Duodenal mucosa (tissue), 2 donors: ENCODE measurements around the gene C1QTNF1.

Experiments used
- H3K27ac ChIP-seq: one replicate; pipeline ENCODE4 v1.7.0; 2013; ENCODE audit warnings: low read depth, low read length
- H3K27me3 ChIP-seq, 2 donors: one replicate each; pipeline ENCODE4 v1.7.0; 2013; ENCODE audit warnings: low read length in 2 of 2, control low read depth in 1 of 2; ENCODE audit not compliant: insufficient read depth in 2 of 2, control insufficient read depth in 1 of 2
- H3K36me3 ChIP-seq, 2 donors: one replicate each; pipeline ENCODE4 v1.7.0; 2013; ENCODE audit warnings: low read length in 2 of 2, control low read depth in 1 of 2; ENCODE audit not compliant: insufficient read depth in 2 of 2, control insufficient read depth in 1 of 2
- H3K4me1 ChIP-seq, 2 donors: one replicate each; pipeline ENCODE4 v1.7.0; 2013; ENCODE audit warnings: low read length in 2 of 2, control low read depth in 1 of 2; ENCODE audit not compliant: insufficient read depth in 2 of 2, control insufficient read depth in 1 of 2
- H3K4me3 ChIP-seq, 2 donors: one replicate each; pipeline ENCODE4 v1.7.0; 2013; ENCODE audit warnings: low read length in 2 of 2, low read depth in 1 of 2
- H3K9ac ChIP-seq, 2 donors: one replicate each; pipeline ENCODE4 v1.7.0; 2013; ENCODE audit warnings: low read length in 2 of 2, low read depth in 1 of 2
- H3K9me3 ChIP-seq, 2 donors: one replicate each; pipeline ENCODE4 v1.7.0; 2013; ENCODE audit warnings: low read length in 2 of 2, control low read depth in 1 of 2; ENCODE audit not compliant: control insufficient read depth in 1 of 2

The C1QTNF1 gene

GRCh38 chr17:79053251-79053925, 29.4 kb downstream of the C1QTNF1 start:
- no peaks in the 10 kb centered on the region for H3K36me3 ChIP-seq

GRCh38 chr17:79054200-79054960, 30.4 kb downstream of the C1QTNF1 start:
- Histone ChIP-seq H3K9me3 (no peaks in the 10 kb centered on the region), H3K4me3 (no peak overlapping the region), H3K4me1 (no peaks in the 10 kb centered on the region), H3K36me3 (no peaks in the 10 kb centered on the region), H3K27me3 (peaks cover 0 to 2% of the 10 kb centered on the region in 2 donors), H3K9ac (no peak overlapping the region), H3K27ac (no peak overlapping the region)

More at GRCh38 chr17:79053251-79053925, 29.4 kb downstream of the C1QTNF1 start:
- Histone ChIP-seq H3K27ac (no peak overlapping the region), H3K9ac (no peak overlapping the region), H3K27me3 (peaks cover 0 to 2% of the 10 kb centered on the region in 2 donors), H3K9me3 (no peaks in the 10 kb centered on the region), H3K4me1 (no peaks in the 10 kb centered on the region), H3K4me3 (no peak overlapping the region)

GRCh38 chr17:79055197-79055596, 31.2 kb downstream of the C1QTNF1 start:
- Histone ChIP-seq H3K27me3 (peaks cover 0 to 2% of the 10 kb centered on the region in 2 donors), H3K9ac (no peak overlapping the region), H3K27ac (no peak overlapping the region)

GRCh38 chr17:79057737-79058385, 33.9 kb downstream of the C1QTNF1 start:
- H3K4me1 ChIP-seq, result no peaks in the 10 kb centered on the region
- H3K27ac ChIP-seq, result no peak overlapping the region
- H3K9me3 ChIP-seq, result no peaks in the 10 kb centered on the region
- no peak overlapping the region for H3K4me3 ChIP-seq
- no peaks in the 10 kb centered on the region for H3K36me3 ChIP-seq
- no peak overlapping the region for H3K9ac ChIP-seq
- no peaks in the 10 kb centered on the region for H3K27me3 ChIP-seq

More at GRCh38 chr17:79055197-79055596, 31.2 kb downstream of the C1QTNF1 start:
- H3K9me3 ChIP-seq, result no peaks in the 10 kb centered on the region
- no peaks in the 10 kb centered on the region for H3K36me3 ChIP-seq
- H3K4me1 ChIP-seq, result no peaks in the 10 kb centered on the region
- H3K4me3 ChIP-seq, result no peak overlapping the region

GRCh38 chr17:79062691-79063090, 38.7 kb downstream of the C1QTNF1 start:
- Histone ChIP-seq H3K9me3 (no peaks in the 10 kb centered on the region), H3K4me3 (no peak overlapping the region)

GRCh38 chr17:79064026-79064425, 40.1 kb downstream of the C1QTNF1 start:
- H3K27me3 ChIP-seq, result no peaks in the 10 kb centered on the region
- H3K27ac ChIP-seq, result no peak overlapping the region
- H3K9ac ChIP-seq, result no peak overlapping the region
- H3K4me1 ChIP-seq, result no peaks in the 10 kb centered on the region
- no peaks in the 10 kb centered on the region for H3K36me3 ChIP-seq
- H3K9me3 ChIP-seq, result no peaks in the 10 kb centered on the region
- H3K4me3 ChIP-seq, result no peak overlapping the region

More at GRCh38 chr17:79062691-79063090, 38.7 kb downstream of the C1QTNF1 start:
- Histone ChIP-seq H3K9ac (no peak overlapping the region), H3K4me1 (no peaks in the 10 kb centered on the region), H3K36me3 (no peaks in the 10 kb centered on the region), H3K27me3 (no peaks in the 10 kb centered on the region), H3K27ac (no peak overlapping the region)

GRCh38 chr17:79065105-79065670, 41.2 kb downstream of the C1QTNF1 start:
- H3K9me3 ChIP-seq, result no peaks in the 10 kb centered on the region
- no peak overlapping the region for H3K9ac ChIP-seq
- H3K4me3 ChIP-seq, result no peak overlapping the region
- no peak overlapping the region for H3K27ac ChIP-seq
- H3K27me3 ChIP-seq, result no peaks in the 10 kb centered on the region
- no peaks in the 10 kb centered on the region for H3K36me3 ChIP-seq
- no peaks in the 10 kb centered on the region for H3K4me1 ChIP-seq

GRCh38 chr17:79066963-79067362, 43.0 kb downstream of the C1QTNF1 start:
- no peak overlapping the region for H3K27ac ChIP-seq
- H3K4me3 ChIP-seq, result no peak overlapping the region
- no peaks in the 10 kb centered on the region for H3K4me1 ChIP-seq
- no peak overlapping the region for H3K9ac ChIP-seq
- H3K36me3 ChIP-seq, result no peaks in the 10 kb centered on the region
- H3K9me3 ChIP-seq, result no peaks in the 10 kb centered on the region
- H3K27me3 ChIP-seq, result no peaks in the 10 kb centered on the region

GRCh38 chr17:79070266-79070880, 46.4 kb downstream of the C1QTNF1 start:
- Histone ChIP-seq H3K27me3 (no peaks in the 10 kb centered on the region), H3K4me3 (no peak overlapping the region), H3K27ac (no peak overlapping the region), H3K36me3 (no peaks in the 10 kb centered on the region), H3K9ac (no peak overlapping the region), H3K4me1 (peaks cover 20 to 24% of the 10 kb centered on the region in 2 donors), H3K9me3 (no peaks in the 10 kb centered on the region)
